ENCODE measurements around the gene ANKRD6.

Gene ANKRD6

DNA sequence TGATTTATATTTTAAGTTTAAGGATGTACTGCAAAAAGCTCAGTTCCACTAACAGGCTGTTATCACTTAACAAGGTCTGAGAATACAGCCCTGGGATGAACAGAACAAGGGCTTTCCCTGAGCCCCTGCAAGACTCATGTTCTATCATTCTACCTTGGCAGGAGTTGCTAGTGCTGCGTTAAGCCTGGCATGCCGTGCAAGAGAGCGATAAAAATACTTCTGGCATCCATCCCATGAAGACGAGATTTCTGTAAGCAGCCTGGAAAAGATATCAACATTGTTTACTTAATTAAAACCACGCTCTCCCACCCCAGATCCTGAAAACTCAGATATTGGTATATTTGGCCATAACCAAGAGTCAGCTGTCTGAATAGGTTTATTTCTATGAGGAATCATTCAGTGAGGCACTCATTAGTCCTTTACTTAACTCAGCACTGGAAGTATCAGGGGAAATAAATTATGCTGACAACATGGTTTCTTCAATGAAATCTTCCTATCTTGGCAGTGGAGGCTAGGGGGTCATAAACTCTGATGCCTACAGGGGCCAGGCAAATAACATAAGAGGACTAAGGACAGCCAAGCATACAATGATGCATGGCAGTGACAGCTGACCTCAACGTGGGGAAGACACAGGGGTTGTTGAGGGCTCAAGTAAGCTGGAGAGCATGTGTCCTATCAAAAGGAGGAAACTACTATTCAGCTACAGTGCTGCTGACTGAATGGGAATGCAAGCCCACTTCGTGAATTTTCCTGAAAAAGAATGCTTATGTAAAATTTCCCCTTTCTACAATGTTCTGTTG lies 243.2 kb downstream of the ANKRD6 start:
- Mint-ChIP-seq H3K4me3 (no peak overlapping the region), H3K27me3 (ENCODE audit: low read depth) (no peaks in the 10 kb centered on the region), H3K4me1 (no peaks in the 10 kb centered on the region), H3K27ac (no peak overlapping the region), H3K9me3 (no peaks in the 10 kb centered on the region), H3K36me3 (ENCODE audit: low read depth) (peaks cover 63% of the 10 kb centered on the region)
- TF ChIP-seq, protein P1, sequence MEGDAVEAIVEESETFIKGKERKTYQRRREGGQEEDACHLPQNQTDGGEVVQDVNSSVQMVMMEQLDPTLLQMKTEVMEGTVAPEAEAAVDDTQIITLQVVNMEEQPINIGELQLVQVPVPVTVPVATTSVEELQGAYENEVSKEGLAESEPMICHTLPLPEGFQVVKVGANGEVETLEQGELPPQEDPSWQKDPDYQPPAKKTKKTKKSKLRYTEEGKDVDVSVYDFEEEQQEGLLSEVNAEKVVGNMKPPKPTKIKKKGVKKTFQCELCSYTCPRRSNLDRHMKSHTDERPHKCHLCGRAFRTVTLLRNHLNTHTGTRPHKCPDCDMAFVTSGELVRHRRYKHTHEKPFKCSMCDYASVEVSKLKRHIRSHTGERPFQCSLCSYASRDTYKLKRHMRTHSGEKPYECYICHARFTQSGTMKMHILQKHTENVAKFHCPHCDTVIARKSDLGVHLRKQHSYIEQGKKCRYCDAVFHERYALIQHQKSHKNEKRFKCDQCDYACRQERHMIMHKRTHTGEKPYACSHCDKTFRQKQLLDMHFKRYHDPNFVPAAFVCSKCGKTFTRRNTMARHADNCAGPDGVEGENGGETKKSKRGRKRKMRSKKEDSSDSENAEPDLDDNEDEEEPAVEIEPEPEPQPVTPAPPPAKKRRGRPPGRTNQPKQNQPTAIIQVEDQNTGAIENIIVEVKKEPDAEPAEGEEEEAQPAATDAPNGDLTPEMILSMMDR (IDR thresholded peaks at IDR 0.05; ENCODE audit: unreplicated experiment in 3 of 3): no peak

DNA sequence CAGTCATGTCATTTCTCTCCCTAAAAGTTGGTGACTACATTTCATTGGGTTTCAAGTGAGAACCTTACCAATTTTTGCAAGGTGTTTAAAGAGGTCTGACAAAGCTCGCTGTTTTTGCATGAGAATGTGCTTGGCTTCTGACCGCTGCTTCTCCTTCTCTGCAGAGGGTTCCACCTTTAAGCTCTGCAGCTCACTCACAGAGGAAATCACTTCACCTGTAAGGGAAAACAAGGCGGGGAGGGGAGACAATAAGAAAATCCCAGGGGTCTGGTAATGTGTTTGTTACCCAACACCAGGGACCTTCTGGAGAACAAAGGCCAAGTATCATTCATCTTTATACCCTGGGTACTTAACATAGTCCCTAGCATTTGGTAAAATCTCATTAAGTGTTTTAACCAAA lies 245.6 kb downstream of the ANKRD6 start:
- H3K36me3 Mint-ChIP-seq (ENCODE audit: low read depth): peaks cover 61% of the 10 kb centered on the region

DNA sequence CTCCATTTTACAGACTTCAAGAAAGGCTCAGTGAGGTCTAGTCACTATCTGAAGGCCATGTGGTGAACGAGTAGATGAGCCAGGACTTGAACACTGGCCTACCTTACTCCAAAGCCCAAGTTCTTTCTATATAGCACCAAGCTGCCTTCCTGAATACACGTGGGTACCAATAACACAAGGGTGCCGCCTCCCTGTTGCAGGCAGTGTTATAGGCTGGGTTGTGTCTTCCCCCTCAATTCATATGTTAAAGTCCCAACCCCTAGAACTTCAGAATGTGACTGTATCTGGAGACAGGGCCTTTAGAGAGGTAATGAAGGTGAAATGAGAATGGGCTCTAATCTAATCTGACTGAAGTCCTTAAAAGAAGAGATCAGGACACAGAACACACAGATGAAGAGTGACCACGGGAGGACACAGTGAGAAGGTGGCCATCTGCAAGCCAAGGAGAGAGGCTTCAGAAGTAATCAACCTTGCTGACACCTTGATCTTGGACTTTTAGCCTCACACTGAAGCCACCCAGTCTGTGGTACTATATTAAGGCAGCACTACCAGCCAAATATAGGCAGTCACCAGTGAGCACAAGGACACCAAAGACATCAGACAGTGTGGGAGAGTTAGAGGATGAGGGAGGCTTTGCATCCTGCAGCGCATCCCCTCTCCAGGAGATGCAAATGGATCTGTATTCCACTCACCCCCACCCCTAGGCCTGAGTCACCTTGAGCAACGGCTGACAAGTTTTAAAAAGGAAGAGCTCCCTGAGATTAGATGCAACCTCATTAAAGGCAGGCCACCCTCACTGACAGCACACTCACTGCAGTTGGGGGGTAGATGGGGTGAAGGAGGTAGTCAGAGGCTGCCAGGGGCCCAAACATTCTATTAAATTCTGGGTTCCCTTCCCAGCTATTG lies 246.5 kb downstream of the ANKRD6 start:
- no peak overlapping the region for H3K4me3 Mint-ChIP-seq
- no peaks in the 10 kb centered on the region for H3K27me3 Mint-ChIP-seq (ENCODE audit: low read depth)
- no peak overlapping the region for H3K27ac Mint-ChIP-seq
- TF ChIP-seq, protein P1 (IDR thresholded peaks at IDR 0.05; ENCODE audit: unreplicated experiment in 3 of 3): no peak
- no peaks in the 10 kb centered on the region for H3K4me1 Mint-ChIP-seq
- H3K36me3 Mint-ChIP-seq (ENCODE audit: low read depth): peaks cover 64% of the 10 kb centered on the region
- no peaks in the 10 kb centered on the region for H3K9me3 Mint-ChIP-seq

More for the DNA sequence above, 245.6 kb downstream of the ANKRD6 start:
- H3K27me3 Mint-ChIP-seq (ENCODE audit: low read depth): no peaks in the 10 kb centered on the region
- H3K27ac Mint-ChIP-seq: no peak overlapping the region
- H3K4me3 Mint-ChIP-seq: no peak overlapping the region
- H3K4me1 Mint-ChIP-seq: no peaks in the 10 kb centered on the region
- no peaks in the 10 kb centered on the region for H3K9me3 Mint-ChIP-seq
- TF ChIP-seq, protein P1 (IDR thresholded peaks at IDR 0.05; ENCODE audit: unreplicated experiment in 3 of 3): no peak

DNA sequence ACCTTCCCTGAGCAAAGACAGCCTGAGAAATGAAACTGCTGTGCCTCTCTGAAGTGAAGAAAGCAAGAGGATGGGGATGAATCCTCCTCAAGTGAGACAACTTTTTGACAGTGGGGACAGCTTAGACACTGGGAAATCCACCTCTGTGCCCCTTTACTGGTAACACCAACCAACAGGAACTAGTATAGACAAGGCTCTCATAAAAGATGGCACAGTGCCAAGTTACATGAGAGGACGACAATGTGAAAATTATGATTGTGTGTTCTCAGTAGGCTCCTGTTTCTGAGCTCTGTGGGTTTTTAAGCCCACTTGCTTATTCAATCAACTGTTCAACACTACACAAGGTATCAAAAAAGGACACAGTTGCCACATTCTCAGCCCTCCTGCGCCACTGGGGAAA lies 247.2 kb downstream of the ANKRD6 start:
- H3K9me3 Mint-ChIP-seq: no peaks in the 10 kb centered on the region

DNA sequence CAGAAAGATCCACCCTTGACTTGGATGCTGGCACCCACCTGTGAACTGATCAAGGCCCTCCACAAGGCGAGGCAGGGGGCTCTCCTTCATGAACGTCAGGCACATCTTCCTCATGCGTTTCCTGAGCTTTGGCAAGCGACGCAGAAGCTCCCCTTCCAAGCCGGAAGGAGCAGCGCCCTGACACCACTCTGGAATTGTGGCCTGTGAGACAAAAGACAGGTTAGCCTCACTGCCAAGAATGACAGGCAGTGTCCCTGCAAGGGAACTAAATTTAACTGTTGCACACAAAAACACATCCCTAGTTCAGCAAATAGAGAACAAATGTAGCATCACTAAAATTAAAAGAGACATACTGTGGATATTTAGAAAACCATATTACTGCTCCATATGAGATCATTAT lies 247.6 kb downstream of the ANKRD6 start:
- no peaks in the 10 kb centered on the region for H3K4me1 Mint-ChIP-seq

More for the DNA sequence above, 247.2 kb downstream of the ANKRD6 start:
- H3K4me1 Mint-ChIP-seq: no peaks in the 10 kb centered on the region
- no peaks in the 10 kb centered on the region for H3K27me3 Mint-ChIP-seq (ENCODE audit: low read depth)
- TF ChIP-seq, protein P1 (IDR thresholded peaks at IDR 0.05; ENCODE audit: unreplicated experiment in 3 of 3): no peak
- H3K4me3 Mint-ChIP-seq: no peak overlapping the region
- H3K27ac Mint-ChIP-seq: no peak overlapping the region
- peaks cover 65% of the 10 kb centered on the region for H3K36me3 Mint-ChIP-seq (ENCODE audit: low read depth)

More for the DNA sequence above, 247.6 kb downstream of the ANKRD6 start:
- no peaks in the 10 kb centered on the region for H3K9me3 Mint-ChIP-seq
- H3K27ac Mint-ChIP-seq: no peak overlapping the region
- TF ChIP-seq, protein P1 (IDR thresholded peaks at IDR 0.05; ENCODE audit: unreplicated experiment in 3 of 3): no peak
- no peak overlapping the region for H3K4me3 Mint-ChIP-seq
- no peaks in the 10 kb centered on the region for H3K27me3 Mint-ChIP-seq (ENCODE audit: low read depth)
- H3K36me3 Mint-ChIP-seq (ENCODE audit: low read depth): peaks cover 65% of the 10 kb centered on the region

Data from nephron (organoid).